Peyer's patch (tissue), 4 donors: Measurements from ENCODE around the gene GJC1.

Experiments used
- CTCF ChIP-seq, 6 experiments: fragments of 450-650 bp in 4 of 6; fragments of 200-600 bp in 2 of 6; sonication (generic) in 1 of 6; IDR thresholded peaks; one replicate each; pipeline ENCODE4 v1.5.1; 2017 to 2019; ENCODE audit warnings: antibody characterized with exemption in 6 of 6, mild to moderate bottlenecking in 3 of 6, moderate library complexity in 1 of 6
- POLR2A ChIP-seq, 2 donors: fragments of 450-650 bp; IDR thresholded peaks; one replicate each; pipeline ENCODE4 v1.5.1; 2017; ENCODE audit warnings: antibody characterized with exemption in 2 of 2, mild to moderate bottlenecking in 2 of 2, moderate library complexity in 2 of 2

- TF ChIP-seq POLR2A (IDR thresholded peaks at IDR 0.05) (no peak), CTCF (IDR thresholded peaks at IDR 0.05) (peak; percentile 63 to 87 (median 82))
Observed at GRCh38 chr17:44779211-44780025, 50.7 kb downstream of the GJC1 start.
